Stimulated activated CD8-positive, alpha-beta memory T cell treated with anti-CD3 and anti-CD28 coated beads, Interleukin-12 subunit alpha, Interleukin-12 subunit beta, amount 100 ng/mL, for 24 hours (primary cell): ENCODE results near the gene FGR.

Source experiments
- DNase-seq: peaks from one replicate; pipeline ENCODE4 v3.0.0-alpha.2; 2020; ENCODE audit errors: extremely low read depth

The FGR gene

DNA sequence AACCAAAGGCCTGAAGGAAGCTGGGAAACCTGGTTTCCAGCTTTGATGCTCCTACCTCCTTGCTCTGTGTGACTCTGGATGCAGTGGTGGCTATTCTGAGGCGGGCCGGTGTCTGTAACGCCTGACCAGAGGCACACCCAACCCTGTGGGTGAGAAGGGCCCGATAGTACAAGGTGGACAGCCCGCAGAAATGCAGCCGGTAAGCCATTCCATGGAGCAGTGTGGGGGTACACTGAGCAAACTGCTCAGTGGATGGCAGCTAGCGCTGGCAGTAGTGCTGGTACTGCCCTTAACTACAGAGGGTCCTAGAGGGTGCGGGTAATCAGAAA is 67.0 kb downstream of the FGR start:
- no peak for DNase-seq

DNA sequence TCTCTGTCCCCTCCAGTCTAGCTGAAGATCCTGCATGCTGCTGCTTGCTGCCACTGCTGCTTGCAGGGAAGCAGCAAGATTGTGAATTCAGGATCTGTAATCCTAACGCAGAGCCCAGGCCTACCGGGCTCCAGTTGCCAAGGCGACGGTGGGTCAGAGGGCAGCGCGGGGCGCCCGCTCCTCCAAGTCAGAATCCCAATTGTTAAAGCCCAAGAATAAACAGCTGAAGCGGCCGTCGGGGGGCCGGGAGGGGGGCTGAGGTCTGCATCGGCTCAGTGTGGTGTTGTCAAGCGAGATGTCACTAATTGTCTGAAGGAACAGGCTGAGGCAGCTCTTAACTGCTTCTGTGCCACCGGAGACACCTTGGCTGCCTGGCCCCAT is 67.8 kb downstream of the FGR start:
- no peak for DNase-seq

DNA sequence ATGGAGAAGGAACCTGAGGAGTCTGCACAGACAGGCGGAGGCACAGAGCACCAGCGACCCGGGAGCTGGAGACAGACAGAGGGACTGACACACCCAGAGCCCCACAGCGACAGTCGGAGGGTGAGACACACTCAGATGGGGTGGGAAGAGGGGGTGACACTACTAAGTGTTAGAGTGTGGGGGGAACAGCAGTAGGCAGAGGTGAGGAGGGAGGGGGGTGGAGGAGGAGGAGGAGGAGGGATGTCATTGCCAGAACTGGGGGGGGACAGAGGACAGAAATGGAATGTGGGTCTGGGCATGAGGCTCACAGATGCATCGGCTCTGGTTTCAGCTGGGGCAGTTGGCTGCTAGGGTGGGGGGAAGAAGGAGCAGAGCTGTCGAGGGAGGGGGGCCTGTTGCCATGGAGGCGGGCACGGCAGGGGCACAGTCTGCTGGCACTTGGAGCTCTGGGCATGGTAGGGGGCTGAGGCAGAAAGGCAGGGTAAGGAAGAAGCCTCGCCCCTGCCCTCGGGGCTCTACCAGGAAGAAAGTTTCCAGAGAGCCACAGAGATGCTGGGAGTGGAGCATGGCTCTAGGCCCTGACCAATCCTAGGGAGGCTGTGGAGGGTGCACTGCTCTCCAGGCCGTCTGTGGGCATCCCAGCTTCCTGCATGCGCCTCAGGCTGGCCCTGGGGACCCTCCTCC is 68.4 kb downstream of the FGR start:
- DNase-seq = no peak

DNA sequence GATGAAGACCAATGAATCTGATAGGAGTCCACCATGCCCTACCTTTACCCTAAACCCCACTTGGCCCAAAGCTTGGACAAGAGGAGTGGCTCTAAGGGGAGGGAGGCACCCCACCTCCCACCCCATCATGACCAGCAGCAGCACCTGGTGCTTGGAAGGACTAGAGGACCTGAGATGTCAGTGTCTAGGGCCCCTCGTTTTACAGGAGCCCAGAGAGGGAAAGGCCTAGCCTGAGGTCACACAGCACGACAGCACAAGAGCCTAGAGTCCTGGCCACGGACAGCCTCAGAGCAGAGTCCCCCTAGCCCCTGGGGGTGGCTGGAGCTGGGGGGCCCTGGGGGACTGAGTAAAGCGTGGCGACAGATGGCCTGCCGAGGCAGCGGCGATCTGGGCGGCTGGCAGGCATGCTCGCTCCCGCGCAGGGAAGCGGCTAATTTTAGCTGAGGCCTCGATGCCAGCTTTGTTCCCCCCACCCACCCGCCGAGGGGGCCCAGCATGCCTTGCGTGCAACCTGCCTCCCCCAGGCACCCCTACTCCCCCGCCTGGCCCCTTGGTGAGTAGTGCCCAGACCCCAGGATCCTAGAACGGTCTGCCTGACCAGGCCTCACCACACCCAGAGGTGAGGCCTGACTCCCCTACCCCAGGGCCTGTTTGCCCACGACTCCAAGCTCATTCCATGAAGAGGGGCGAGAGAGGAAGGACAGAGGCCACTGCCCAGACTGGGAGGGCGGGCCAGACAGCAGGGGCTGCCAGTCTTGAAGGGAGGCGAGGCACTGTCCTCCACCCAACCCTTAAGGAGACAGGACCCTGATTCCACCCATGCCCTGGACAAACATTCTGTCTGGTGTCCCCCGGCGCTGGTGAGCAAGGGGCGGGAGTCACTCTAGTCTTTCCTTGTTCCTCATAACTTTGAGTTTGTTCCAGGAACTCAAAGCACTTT is 70.0 kb downstream of the FGR start:
- no peak for DNase-seq

DNA sequence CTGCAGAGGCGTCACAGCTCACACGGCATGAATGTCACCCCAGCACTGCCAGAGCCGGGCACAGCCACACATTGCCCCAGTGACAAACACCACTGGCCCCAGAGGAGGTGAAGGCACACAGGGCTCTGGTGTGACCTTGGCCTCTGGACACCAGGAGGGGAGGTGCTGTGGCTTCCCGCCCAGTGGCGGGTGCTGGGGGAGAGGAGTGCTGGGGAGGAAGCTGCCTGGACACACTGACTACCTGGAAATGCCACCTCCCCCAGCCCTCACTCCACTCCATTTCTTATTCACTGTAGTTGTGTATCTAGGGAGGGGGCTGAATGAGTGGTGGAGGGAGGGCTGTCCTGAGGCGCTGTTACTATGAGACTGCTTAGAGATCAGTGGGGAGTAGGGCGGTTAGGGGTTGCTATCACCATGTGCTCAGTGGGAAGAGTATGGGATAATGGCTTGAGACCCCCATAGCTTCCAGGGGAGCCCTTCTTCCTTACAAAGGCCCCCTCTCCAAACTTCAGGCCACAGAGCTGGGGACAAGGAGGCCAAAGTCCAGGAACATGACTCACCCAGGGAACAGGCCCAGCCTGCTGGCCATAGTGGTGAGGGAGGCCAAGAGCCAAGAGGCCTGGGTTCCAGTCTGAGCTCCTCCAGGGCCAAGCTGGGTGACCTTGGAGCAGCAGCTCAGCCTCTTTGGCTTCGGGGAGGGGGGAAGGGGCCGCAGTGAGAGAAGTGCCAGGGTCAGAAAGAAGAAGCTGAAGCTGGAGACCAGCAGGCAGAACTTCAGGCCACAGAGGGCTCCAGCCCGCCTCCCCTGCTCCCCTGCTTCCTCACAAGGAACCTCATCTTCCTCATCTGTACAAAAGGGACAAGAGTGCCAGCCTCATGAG is 71.2 kb downstream of the FGR start:
- DNase-seq = no peak

DNA sequence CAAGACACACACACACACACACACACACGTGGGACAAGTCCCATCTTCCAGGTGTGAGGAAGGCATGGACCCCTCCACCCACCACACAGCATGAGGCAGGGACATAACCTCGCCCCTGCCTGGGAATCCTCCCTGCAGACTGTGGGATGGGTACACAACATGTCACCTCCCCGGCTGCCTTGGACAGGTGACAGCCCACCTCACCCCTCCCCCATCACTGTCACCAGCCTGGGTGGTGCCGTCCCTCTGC is 71.7 kb downstream of the FGR start:
- no peak for DNase-seq

DNA sequence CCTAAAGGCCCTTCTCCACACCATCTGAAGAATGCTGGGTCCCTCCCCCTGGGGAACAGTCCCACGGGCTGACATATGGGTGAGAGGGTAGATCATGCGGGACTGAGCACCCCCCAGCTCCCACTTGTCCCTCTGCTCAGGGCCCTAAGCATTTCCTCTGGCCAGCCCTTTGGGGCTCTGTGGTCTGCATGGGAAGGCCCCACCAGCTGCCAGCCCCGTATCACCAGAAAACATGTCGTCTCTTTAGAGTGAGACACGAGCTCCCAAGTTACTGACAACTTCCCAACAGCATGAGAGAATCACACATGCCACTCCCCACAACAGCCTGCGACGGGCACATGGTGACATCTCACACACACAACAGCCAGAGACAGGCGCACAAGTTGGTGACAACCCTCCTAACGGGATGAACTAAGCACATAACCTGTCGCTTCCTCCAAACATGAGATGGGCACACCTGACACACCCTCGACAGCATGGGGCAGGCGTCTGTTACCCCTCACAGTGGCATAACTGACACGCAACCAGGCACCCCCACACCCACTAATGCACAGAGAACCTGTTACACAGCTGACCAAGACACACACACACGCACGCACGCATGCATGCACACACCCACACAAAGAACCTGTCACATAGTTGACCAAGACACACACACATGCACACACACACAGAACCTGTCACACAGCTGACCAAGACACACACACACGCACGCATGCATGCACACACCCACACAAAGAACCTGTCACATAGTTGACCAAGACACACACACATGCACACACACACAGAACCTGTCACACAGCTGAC is 72.2 kb downstream of the FGR start:
- no peak for DNase-seq
